ENCODE measurements around the gene TBC1D13. TPM values are rescaled to one million over a fixed set of nuclear protein-coding genes. Genes with fewer than 3 reads are reported as not detected.

Gene TBC1D13
- total RNA-seq, 1 donor from 2014 or later = 24.3 TPM

DNA sequence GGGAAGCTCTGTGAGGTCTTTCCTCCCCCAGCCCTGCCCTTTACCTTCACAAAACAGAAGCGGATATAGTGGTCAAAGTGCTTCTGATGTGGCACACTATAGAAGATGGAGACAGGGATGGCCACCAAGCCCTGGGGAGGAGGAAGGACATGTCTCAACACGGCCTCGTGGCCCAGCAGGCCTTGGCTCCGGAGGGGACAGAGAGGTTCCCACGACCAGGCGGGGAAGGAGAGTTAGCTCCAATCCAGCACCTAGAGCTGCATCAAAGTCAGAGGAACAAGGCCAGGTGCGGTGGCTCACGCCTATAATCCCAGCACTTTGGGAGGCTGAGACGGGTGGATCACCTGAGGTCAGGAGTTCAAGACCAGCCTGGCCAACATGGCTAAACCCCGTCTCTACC is 46.6 kb downstream of the TBC1D13 start:
- Histone ChIP-seq H3K36me3 (ENCODE audit: insufficient read depth, low read length) (no peaks in the 10 kb centered on the region), H4K20me1 (ENCODE audit: insufficient read depth, low read length) (peaks cover under 1% of the 10 kb centered on the region), H3K79me2 (ENCODE audit: insufficient read depth, low read length) (peaks cover 7% of the 10 kb centered on the region), H3K4me3 (ENCODE audit: insufficient read depth, low read depth, low read length) (no peak overlapping the region), H3K27me3 (ENCODE audit: insufficient read depth, low read length) (no peaks in the 10 kb centered on the region), H3K4me1 (ENCODE audit: insufficient read depth, low read length) (peaks cover 3% of the 10 kb centered on the region), H2AFZ (ENCODE audit: low read depth, low read length) (no peak overlapping the region), H3K9me3 (ENCODE audit: insufficient read depth, low read depth, low read length) (no peaks in the 10 kb centered on the region), H3K4me2 (ENCODE audit: low read length) (no peak overlapping the region), H3K27ac (ENCODE audit: low read depth, low read length) (no peak overlapping the region), H3K9ac (ENCODE audit: low read length) (no peak overlapping the region)
- no peaks in the 10 kb centered on the region for H3K9me3 Mint-ChIP-seq (ENCODE audit: unreplicated experiment)
- no peak for DNase-seq (ENCODE audit: low read depth)
- H3K4me3 Mint-ChIP-seq (ENCODE audit: unreplicated experiment) = no peak overlapping the region
- TF ChIP-seq EZH2 (IDR thresholded peaks at IDR 0.05; ENCODE audit: insufficient read depth, low read length) = no peak
- no peak for TF ChIP-seq CTCF (IDR thresholded peaks at IDR 0.05; ENCODE audit: insufficient read depth, low read depth, low read length)
- H3K27ac Mint-ChIP-seq (ENCODE audit: unreplicated experiment) = no peak overlapping the region
- H3K4me1 Mint-ChIP-seq (ENCODE audit: low read depth, unreplicated experiment) = peaks cover 3% of the 10 kb centered on the region
- no peak for FAIRE-seq
- no peaks in the 10 kb centered on the region for H3K27me3 Mint-ChIP-seq (ENCODE audit: low read depth, unreplicated experiment)
- H3K36me3 Mint-ChIP-seq (ENCODE audit: low read depth, unreplicated experiment) = peaks cover 16% of the 10 kb centered on the region

- Histone ChIP-seq H3K9ac (ENCODE audit: low read length) (no peak overlapping the region), H3K9me3 (ENCODE audit: insufficient read depth, low read depth, low read length) (no peaks in the 10 kb centered on the region), H3K79me2 (ENCODE audit: insufficient read depth, low read length) (no peaks in the 10 kb centered on the region), H3K36me3 (ENCODE audit: insufficient read depth, low read length) (no peaks in the 10 kb centered on the region), H4K20me1 (ENCODE audit: insufficient read depth, low read length) (no peaks in the 10 kb centered on the region), H3K4me3 (ENCODE audit: insufficient read depth, low read depth, low read length) (no peak overlapping the region), H3K4me1 (ENCODE audit: insufficient read depth, low read length) (no peaks in the 10 kb centered on the region), H3K27ac (ENCODE audit: low read depth, low read length) (no peak overlapping the region), H2AFZ (ENCODE audit: low read depth, low read length) (no peak overlapping the region), H3K4me2 (ENCODE audit: low read length) (no peak overlapping the region), H3K27me3 (ENCODE audit: insufficient read depth, low read length) (no peaks in the 10 kb centered on the region)
- FAIRE-seq (no peak), DNase-seq (ENCODE audit: low read depth) (no peak)
- H3K9me3 Mint-ChIP-seq (ENCODE audit: unreplicated experiment) = no peaks in the 10 kb centered on the region
- no peak for TF ChIP-seq EZH2 (IDR thresholded peaks at IDR 0.05; ENCODE audit: insufficient read depth, low read length)
- no peak overlapping the region for H3K4me3 Mint-ChIP-seq (ENCODE audit: unreplicated experiment)
- no peaks in the 10 kb centered on the region for H3K27me3 Mint-ChIP-seq (ENCODE audit: low read depth, unreplicated experiment)
- H3K4me1 Mint-ChIP-seq (ENCODE audit: low read depth, unreplicated experiment) = no peaks in the 10 kb centered on the region
- peaks cover 18% of the 10 kb centered on the region for H3K36me3 Mint-ChIP-seq (ENCODE audit: low read depth, unreplicated experiment)
- no peak overlapping the region for H3K27ac Mint-ChIP-seq (ENCODE audit: unreplicated experiment)
Observed at GRCh38 chr9:128835246-128836210, 48.5 kb downstream of the TBC1D13 start.

DNA sequence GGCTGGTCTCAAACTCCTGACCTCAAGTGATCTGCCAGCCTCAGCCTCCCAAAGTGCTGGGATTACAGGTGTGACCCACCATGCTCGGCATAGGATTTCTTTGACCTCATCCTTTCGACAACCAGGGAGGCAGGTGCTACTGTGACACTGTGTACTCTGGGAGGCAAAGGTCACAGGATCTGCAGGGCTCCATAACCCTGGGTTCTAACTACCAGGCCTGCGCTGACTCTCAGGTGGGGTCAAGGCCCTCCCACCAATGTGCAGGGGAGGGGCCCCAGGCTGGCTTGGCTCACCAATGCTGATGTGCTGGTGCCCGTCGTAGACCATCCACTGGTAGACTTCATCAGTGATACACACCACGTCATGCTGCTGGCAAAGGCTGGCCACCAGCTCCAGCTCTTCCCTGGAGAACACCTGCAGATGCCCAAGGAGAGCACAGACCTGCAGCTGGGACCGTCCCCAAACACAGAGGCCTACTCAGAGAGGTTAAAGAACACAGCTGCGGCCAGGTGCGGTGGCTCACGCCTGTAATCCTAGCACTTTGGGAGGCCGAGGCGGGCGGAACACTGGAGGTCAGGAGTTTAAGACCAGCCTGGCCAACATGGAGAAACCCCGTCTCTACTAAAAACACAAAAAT is 49.6 kb downstream of the TBC1D13 start:
- no peak for DNase-seq (ENCODE audit: low read depth)
- Histone ChIP-seq H3K9ac (ENCODE audit: low read length) (no peak overlapping the region), H3K4me3 (ENCODE audit: insufficient read depth, low read depth, low read length) (no peak overlapping the region), H3K27me3 (ENCODE audit: insufficient read depth, low read length) (no peaks in the 10 kb centered on the region), H3K4me2 (ENCODE audit: low read length) (no peak overlapping the region), H3K36me3 (ENCODE audit: insufficient read depth, low read length) (no peaks in the 10 kb centered on the region), H3K4me1 (ENCODE audit: insufficient read depth, low read length) (no peaks in the 10 kb centered on the region), H3K27ac (ENCODE audit: low read depth, low read length) (no peak overlapping the region), H2AFZ (ENCODE audit: low read depth, low read length) (no peak overlapping the region), H4K20me1 (ENCODE audit: insufficient read depth, low read length) (no peaks in the 10 kb centered on the region), H3K79me2 (ENCODE audit: insufficient read depth, low read length) (no peaks in the 10 kb centered on the region), H3K9me3 (ENCODE audit: insufficient read depth, low read depth, low read length) (no peaks in the 10 kb centered on the region)
- Mint-ChIP-seq H3K27me3 (ENCODE audit: low read depth, unreplicated experiment) (no peaks in the 10 kb centered on the region), H3K4me3 (ENCODE audit: unreplicated experiment) (no peak overlapping the region), H3K9me3 (ENCODE audit: unreplicated experiment) (no peaks in the 10 kb centered on the region), H3K36me3 (ENCODE audit: low read depth, unreplicated experiment) (peaks cover 18% of the 10 kb centered on the region), H3K4me1 (ENCODE audit: low read depth, unreplicated experiment) (no peaks in the 10 kb centered on the region), H3K27ac (ENCODE audit: unreplicated experiment) (no peak overlapping the region)
- no peak for TF ChIP-seq EZH2 (IDR thresholded peaks at IDR 0.05; ENCODE audit: insufficient read depth, low read length)
- no peak for TF ChIP-seq CTCF (IDR thresholded peaks at IDR 0.05; ENCODE audit: insufficient read depth, low read depth, low read length)
- no peak for FAIRE-seq
